Esophagus (tissue), 2 donors: ENCODE measurements around the gene NUBPL. TPM values are rescaled to one million over a fixed set of nuclear protein-coding genes. Genes with fewer than 3 reads are reported as not detected.
"Not testable (repeated sequence)": the region's sequence is repeated elsewhere in the genome, so short reads cannot be mapped to it uniquely, and the experiment has no call there.

Experiments
- H3K27ac ChIP-seq, 2 donors: one replicate each; pipeline ENCODE4 v1.5.1; 2013; ENCODE audit warnings: low read depth in 2 of 2, mild to moderate bottlenecking in 2 of 2, inconsistent platforms in 1 of 2, low read length in 1 of 2, moderate library complexity in 1 of 2
- H3K27me3 ChIP-seq, 2 donors: one replicate each; pipeline ENCODE4 v1.6.1; 2013; ENCODE audit warnings: low read length in 2 of 2, control low read depth in 1 of 2, mild to moderate bottlenecking in 1 of 2; ENCODE audit not compliant: insufficient read depth in 2 of 2, control insufficient read depth in 1 of 2
- H3K36me3 ChIP-seq, 2 donors: one replicate each; pipeline ENCODE4 v1.6.1; 2013; ENCODE audit warnings: low read length in 1 of 2; ENCODE audit not compliant: control insufficient read depth in 2 of 2, insufficient read depth in 2 of 2
- H3K4me1 ChIP-seq, 2 donors: one replicate each; pipeline ENCODE4 v1.6.1; 2013; ENCODE audit warnings: low read length in 1 of 2; ENCODE audit not compliant: control insufficient read depth in 2 of 2, insufficient read depth in 2 of 2
- H3K4me3 ChIP-seq, 2 donors: one replicate each; pipeline ENCODE4 v1.5.1; 2013; ENCODE audit warnings: low read length in 2 of 2, mild to moderate bottlenecking in 2 of 2, low read depth in 1 of 2, moderate library complexity in 1 of 2
- H3K9me3 ChIP-seq, 2 donors: one replicate each; pipeline ENCODE4 v1.6.1; 2013; ENCODE audit warnings: mild to moderate bottlenecking in 2 of 2, low read depth in 1 of 2, low read length in 1 of 2, moderate library complexity in 1 of 2; ENCODE audit not compliant: control insufficient read depth in 2 of 2, insufficient read depth in 1 of 2
- WGBS, 2 donors: extraction: QIAGEN DNeasy Blood & Tissue Kit; methylation state at CpG; one replicate each; pipeline ENCODE4 v1.1.7; 2013; 5-methylcytosine and 5-hydroxymethylcytosine counted together
- polyA plus RNA-seq, 2 donors: library from polyadenylated mRNA; stranded (reverse); fragments of 200-250 nt; gene quantifications; one replicate each; pipeline ENCODE4 v1.2.3, GENCODE V29; 2013
- donor health status: healthy with polysubstance abuse.
- donor health status: Bipolar disorder and iron deficiency.

The NUBPL gene
- polyA plus RNA-seq, 2 donors = 1.7 to 3.2 TPM

- WGBS, 2 donors = 66 to 67% methylated on average over 2 of the region's 2 CpGs
- Histone ChIP-seq H3K27me3 (no peaks in the 10 kb centered on the region), H3K9me3 (no peaks in the 10 kb centered on the region), H3K36me3 (no peaks in the 10 kb centered on the region), H3K4me3 (no peak overlapping the region), H3K27ac (no peak overlapping the region), H3K4me1 (no peaks in the 10 kb centered on the region)
These were observed 328.1 kb downstream of the NUBPL start for GRCh38 chr14:31889297-31889696.

GRCh38 chr14:31890202-31890601 lies 329.0 kb downstream of the NUBPL start:
- H3K4me3 ChIP-seq, H3K36me3 ChIP-seq, H3K27ac ChIP-seq, H3K27me3 ChIP-seq, H3K9me3 ChIP-seq, H3K4me1 ChIP-seq: not testable (repeated sequence)
- 95 to 96% methylated on average over 4 of the region's 4 CpGs for WGBS, 2 donors

- 60 to 73% methylated on average over 5 of the region's 5 CpGs for WGBS, 2 donors
- Histone ChIP-seq H3K4me3 (no peak overlapping the region), H3K9me3 (no peaks in the 10 kb centered on the region), H3K36me3 (no peaks in the 10 kb centered on the region), H3K27ac (no peak overlapping the region), H3K27me3 (no peaks in the 10 kb centered on the region), H3K4me1 (no peaks in the 10 kb centered on the region)
These were observed 332.1 kb downstream of the NUBPL start for GRCh38 chr14:31893221-31893757.

- Histone ChIP-seq H3K27me3 (no peaks in the 10 kb centered on the region), H3K27ac (no peak overlapping the region), H3K4me1 (no peaks in the 10 kb centered on the region), H3K9me3 (no peaks in the 10 kb centered on the region), H3K4me3 (no peak overlapping the region), H3K36me3 (no peaks in the 10 kb centered on the region)
- WGBS, 2 donors = 64 to 84% methylated on average over 3 of the region's 3 CpGs
These were observed 333.1 kb downstream of the NUBPL start for GRCh38 chr14:31894351-31894750.

- H3K4me3 ChIP-seq = no peak overlapping the region
- no peaks in the 10 kb centered on the region for H3K36me3 ChIP-seq
- no peaks in the 10 kb centered on the region for H3K27me3 ChIP-seq
- WGBS, 2 donors = 64 to 86% methylated on average over 2 of the region's 2 CpGs
- H3K9me3 ChIP-seq = no peaks in the 10 kb centered on the region
- H3K4me1 ChIP-seq = no peaks in the 10 kb centered on the region
- no peak overlapping the region for H3K27ac ChIP-seq
These were observed 334.0 kb downstream of the NUBPL start for GRCh38 chr14:31895206-31895605.

GRCh38 chr14:31895646-31896045 lies 334.4 kb downstream of the NUBPL start:
- Histone ChIP-seq H3K36me3 (no peaks in the 10 kb centered on the region), H3K27me3 (no peaks in the 10 kb centered on the region), H3K4me3 (no peak overlapping the region), H3K27ac (no peak overlapping the region), H3K9me3 (no peaks in the 10 kb centered on the region), H3K4me1 (no peaks in the 10 kb centered on the region)
- WGBS, 2 donors = 74 to 76% methylated on average over 2 of the region's 2 CpGs

- no peaks in the 10 kb centered on the region for H3K4me1 ChIP-seq
- no peaks in the 10 kb centered on the region for H3K9me3 ChIP-seq
- H3K27me3 ChIP-seq = no peaks in the 10 kb centered on the region
- H3K36me3 ChIP-seq = no peaks in the 10 kb centered on the region
- no peak overlapping the region for H3K27ac ChIP-seq
- WGBS, 2 donors = 77 to 82% methylated on average over 4 of the region's 4 CpGs
- H3K4me3 ChIP-seq = no peak overlapping the region
These were observed 336.5 kb downstream of the NUBPL start for GRCh38 chr14:31897581-31898186.

GRCh38 chr14:31898838-31899528 lies 337.8 kb downstream of the NUBPL start:
- H3K4me1 ChIP-seq = peaks cover 0 to 2% of the 10 kb centered on the region in 2 donors
- no peaks in the 10 kb centered on the region for H3K9me3 ChIP-seq
- no peak overlapping the region for H3K27ac ChIP-seq
- no peaks in the 10 kb centered on the region for H3K36me3 ChIP-seq
- H3K27me3 ChIP-seq = no peaks in the 10 kb centered on the region
- H3K4me3 ChIP-seq = no peak overlapping the region

- H3K27me3 ChIP-seq = peaks cover 0 to 3% of the 10 kb centered on the region in 2 donors
- no peaks in the 10 kb centered on the region for H3K36me3 ChIP-seq
- H3K27ac ChIP-seq = no peak overlapping the region
- 42 to 51% methylated on average over 2 of the region's 2 CpGs for WGBS, 2 donors
- no peaks in the 10 kb centered on the region for H3K9me3 ChIP-seq
- H3K4me1 ChIP-seq = peaks cover 0 to 2% of the 10 kb centered on the region in 2 donors
- H3K4me3 ChIP-seq = no peak overlapping the region
These were observed 340.8 kb downstream of the NUBPL start for GRCh38 chr14:31902002-31902401.
